IMR-90 (cell line): ENCODE data around the gene CHCHD4. TPM values are rescaled to one million over a fixed set of nuclear protein-coding genes. Genes with fewer than 3 reads are reported as not detected.

ENCODE experiments used
- ATAC-seq: fragments of 200-7000 bp; cut with Tn5 transposase; 2 replicates; pipeline ENCODE4 v1.9.1; 2020; ENCODE audit warnings: low read depth, mild to moderate bottlenecking, moderate library complexity
- BruUV-seq: library from RNA; stranded (reverse); fragments of 400-500 nt; replicated peaks from 2 replicates; lab custom pipeline; 2021; lab: Mats Ljungman, UMichigan
- CTCF ChIA-PET: fragments of 300-600 bp; formaldehyde crosslinking; extraction: SDS; loops from one replicate; lab custom pipeline; 2021; ENCODE audit warnings: antibody characterized with exemption; lab: Yijun Ruan, JAX
- POLR2A ChIA-PET: fragments of 300-600 bp; sonication (Branson Sonifier 250); formaldehyde crosslinking; loops from one replicate; lab custom pipeline; 2022; ENCODE audit warnings: antibody characterized with exemption; ENCODE audit not compliant: unreplicated experiment; lab: Charles Lee
- DNase-seq: peaks from one replicate; pipeline ENCODE4 v3.0.0; 2013
- H2AFZ ChIP-seq: replicated peaks from 2 replicates; pipeline ENCODE3; 2013; ENCODE audit warnings: low read length, mild to moderate bottlenecking; ENCODE audit not compliant: poor library complexity
- H2AK5ac ChIP-seq: 2 replicates; pipeline ENCODE4 v1.6.1; 2013; ENCODE audit warnings: low read depth, low read length, inconsistent platforms
- H2AK9ac ChIP-seq: replicated peaks from 2 replicates; pipeline ENCODE3; 2013; ENCODE audit warnings: mild to moderate bottlenecking, low read depth, low read length, moderate library complexity; ENCODE audit not compliant: poor library complexity
- H2BK120ac ChIP-seq: 2 replicates; pipeline ENCODE4 v1.6.1; 2013; ENCODE audit warnings: low read depth, low read length, inconsistent platforms
- H2BK15ac ChIP-seq: 3 replicates; pipeline ENCODE4 v1.6.1; 2013; ENCODE audit warnings: low read depth, low read length, inconsistent platforms
- H2BK20ac ChIP-seq: 2 replicates; pipeline ENCODE4 v1.6.1; 2013; ENCODE audit warnings: low read depth, mild to moderate bottlenecking, inconsistent platforms, low read length, moderate library complexity
- H2BK5ac ChIP-seq: 2 replicates; pipeline ENCODE4 v1.6.1; 2013; ENCODE audit warnings: mild to moderate bottlenecking, low read depth, low read length, inconsistent platforms; ENCODE audit not compliant: poor library complexity, severe bottlenecking
- H3K14ac ChIP-seq: replicated peaks from 2 replicates; pipeline ENCODE4 v1.6.1; 2013; ENCODE audit warnings: low read depth, low read length, inconsistent platforms
- H3K18ac ChIP-seq: 2 replicates; pipeline ENCODE4 v1.6.1; 2013; ENCODE audit warnings: low read depth, low read length, control low read depth
- H3K23ac ChIP-seq: 2 replicates; pipeline ENCODE4 v1.6.1; 2013; ENCODE audit warnings: low read depth, low read length, inconsistent platforms
- H3K27ac ChIP-seq: 2 replicates; pipeline ENCODE4 v1.5.1; 2013; ENCODE audit warnings: mild to moderate bottlenecking, control low read depth, low read length; ENCODE audit not compliant: insufficient read depth
- H3K27me3 ChIP-seq: 2 replicates; pipeline ENCODE4 v1.6.1; 2013; ENCODE audit warnings: low read length; ENCODE audit not compliant: control insufficient read depth, insufficient read depth
- H3K36me3 ChIP-seq: 2 replicates; pipeline ENCODE4 v1.6.1; 2013; ENCODE audit warnings: low read length, mixed read lengths; ENCODE audit not compliant: control insufficient read depth, insufficient read depth
- H3K4ac ChIP-seq: 2 replicates; pipeline ENCODE4 v1.6.1; 2013; ENCODE audit warnings: low read depth, low read length, inconsistent platforms
- H3K4me1 ChIP-seq: 2 replicates; pipeline ENCODE4 v1.6.1; 2013; ENCODE audit warnings: low read length, mixed read lengths; ENCODE audit not compliant: control insufficient read depth, insufficient read depth
- H3K4me2 ChIP-seq: 2 replicates; pipeline ENCODE4 v1.6.1; 2013; ENCODE audit warnings: low read depth, mild to moderate bottlenecking, control low read depth, low read length, moderate library complexity
- H3K4me3 ChIP-seq: 2 replicates; pipeline ENCODE4 v1.5.1; 2013; ENCODE audit warnings: low read depth, mild to moderate bottlenecking, control low read depth, low read length, moderate library complexity; ENCODE audit not compliant: insufficient read depth
- H3K56ac ChIP-seq: 2 replicates; pipeline ENCODE4 v1.6.1; 2013; ENCODE audit warnings: low read length, inconsistent platforms; ENCODE audit not compliant: insufficient read depth; ENCODE audit errors: extremely low read depth
- H3K79me1 ChIP-seq, 2 experiments: 2 replicates each; pipeline ENCODE4 v1.6.1; 2013; ENCODE audit warnings: low read length in 2 of 2, inconsistent platforms in 1 of 2, low read depth in 1 of 2
- H3K9ac ChIP-seq: 2 replicates; pipeline ENCODE4 v1.6.1; 2013; ENCODE audit warnings: low read depth, low read length, control low read depth
- H3K9me1 ChIP-seq: 2 replicates; pipeline ENCODE4 v1.6.1; 2013; ENCODE audit warnings: low read length, inconsistent platforms; ENCODE audit not compliant: insufficient read depth
- H3K9me3 ChIP-seq: 2 replicates; pipeline ENCODE4 v1.6.1; 2013; ENCODE audit warnings: low read length; ENCODE audit not compliant: control insufficient read depth, insufficient read depth
- H4K20me1 ChIP-seq: 2 replicates; pipeline ENCODE4 v1.6.1; 2013; ENCODE audit warnings: low read length, inconsistent platforms; ENCODE audit not compliant: insufficient read depth
- H4K5ac ChIP-seq: 2 replicates; pipeline ENCODE4 v1.6.1; 2013; ENCODE audit warnings: mild to moderate bottlenecking, low read depth, low read length, control low read depth
- H4K8ac ChIP-seq, 2 experiments: 2 replicates each; pipeline ENCODE4 v1.6.1; 2013; ENCODE audit warnings: low read depth in 2 of 2, low read length in 2 of 2, control low read depth in 1 of 2, inconsistent platforms in 1 of 2
- H4K91ac ChIP-seq: 2 replicates; pipeline ENCODE4 v1.6.1; 2013; ENCODE audit warnings: low read depth, low read length, inconsistent platforms; ENCODE audit not compliant: insufficient read depth
- BHLHE40 ChIP-seq: fragments of 150-350 bp; IDR thresholded peaks from 2 replicates; pipeline ENCODE4 v1.6.1; 2016; ENCODE audit warnings: mild to moderate bottlenecking, low read depth, low read length
- CEBPB ChIP-seq: IDR thresholded peaks from 2 replicates; pipeline ENCODE4 v1.6.1; 2012; ENCODE audit warnings: low read depth, low read length, improper control_type of control experiment
- CHD1 ChIP-seq: IDR thresholded peaks from 2 replicates; pipeline ENCODE4 v1.6.1; 2012; ENCODE audit warnings: low read depth, low read length, improper control_type of control experiment
- FOS ChIP-seq: fragments of 150-350 bp; IDR thresholded peaks from 2 replicates; pipeline ENCODE4 v1.6.1; 2016; ENCODE audit warnings: low read depth, low read length
- MAFK ChIP-seq: IDR thresholded peaks from 2 replicates; pipeline ENCODE4 v1.6.1; 2012; ENCODE audit warnings: low read depth, low read length, improper control_type of control experiment
- MAZ ChIP-seq: IDR thresholded peaks from 2 replicates; pipeline ENCODE4 v1.6.1; 2012; ENCODE audit warnings: low read depth, mild to moderate bottlenecking, low read length, improper control_type of control experiment, moderate library complexity, borderline replicate concordance
- MXI1 ChIP-seq: IDR thresholded peaks from 2 replicates; pipeline ENCODE4 v1.6.1; 2012; ENCODE audit warnings: low read depth, mild to moderate bottlenecking, low read length, moderate library complexity, borderline replicate concordance
- NFE2L2 ChIP-seq: fragments of 150-350 bp; IDR thresholded peaks from 2 replicates; pipeline ENCODE4 v1.6.1; 2016; ENCODE audit warnings: low read depth, mild to moderate bottlenecking, low read length
- POLR2A ChIP-seq: IDR thresholded peaks from 2 replicates; pipeline ENCODE4 v1.6.1; 2012; ENCODE audit warnings: mild to moderate bottlenecking, low read depth, low read length
- RAD21 ChIP-seq: IDR thresholded peaks from 2 replicates; pipeline ENCODE4 v1.6.1; 2012; ENCODE audit warnings: low read length, improper control_type of control experiment
- RCOR1 ChIP-seq: IDR thresholded peaks from 2 replicates; pipeline ENCODE4 v1.6.1; 2012; ENCODE audit warnings: mild to moderate bottlenecking, low read length, improper control_type of control experiment; ENCODE audit not compliant: insufficient replicate concordance
- RFX5 ChIP-seq: IDR thresholded peaks from 2 replicates; pipeline ENCODE4 v1.8.0; 2012; ENCODE audit warnings: low read depth, mild to moderate bottlenecking, low read length, moderate library complexity
- SMC3 ChIP-seq: fragments of 150-350 bp; IDR thresholded peaks from 2 replicates; pipeline ENCODE4 v1.6.1; 2016; ENCODE audit warnings: low read depth, mild to moderate bottlenecking, antibody characterized with exemption, low read length, moderate library complexity
- WGBS, 2 experiments: methylation state at CpG; one replicate each; pipeline versions ENCODE4 v1.1.5 to v1.1.7; 2013; ENCODE audit warnings: missing lambda C conversion rate in 2 of 2; ENCODE audit not compliant: insufficient read length in 1 of 2; ENCODE audit errors: extremely low coverage in 2 of 2; 5-methylcytosine and 5-hydroxymethylcytosine counted together
- dilution Hi-C: fragments of 300-500 bp; cut with HindIII; formaldehyde crosslinking; loops from one replicate; pipeline ENCODE4 v1.14.3; 2018; ENCODE audit warnings: low sequenced_read_pairs; ENCODE audit not compliant: unreplicated experiment
- in situ Hi-C: fragments of 300-500 bp; cut with MboI; formaldehyde crosslinking; loops from 3 replicates; pipeline ENCODE4 v1.14.3; 2019; ENCODE audit warnings: low sequenced_read_pairs, inconsistent platforms, mixed read lengths
- intact Hi-C: fragments of 100-400 bp; cut with micrococcal nuclease; formaldehyde crosslinking; loops from 2 replicates; pipeline ENCODE4 v1.10.0; 2022
- polyA plus RNA-seq, 3 experiments: library from polyadenylated mRNA; depleted of rRNA; stranded (reverse); fragments of >200 nt; gene quantifications; 2 replicates each; pipeline ENCODE4 v1.2.3, GENCODE V29; 2012; ENCODE audit warnings: low replicate concordance in 1 of 3
- total RNA-seq: library from RNA; depleted of rRNA; stranded (reverse); fragments of >200 nt; gene quantifications from 2 replicates; pipeline ENCODE4 v1.2.3, GENCODE V29; 2012
- TF ChIP-seq, protein P1 (sequence below): fragments of 150-350 bp; IDR thresholded peaks from 2 replicates; pipeline ENCODE4 v1.6.1; 2017; ENCODE audit warnings: mild to moderate bottlenecking, antibody characterized with exemption, low read length, low read depth
- TF ChIP-seq, protein P2 (sequence below): conservative IDR thresholded peaks from 2 replicates; pipeline ENCODE4 v1.5.1; 2012; ENCODE audit warnings: mild to moderate bottlenecking, low read depth, low read length, improper control_type of control experiment
- TF ChIP-seq, protein P3 (sequence below): fragments of 150-350 bp; IDR thresholded peaks from 2 replicates; pipeline ENCODE4 v1.6.1; 2016; ENCODE audit warnings: low read depth, mild to moderate bottlenecking, low read length, moderate library complexity, borderline replicate concordance

The CHCHD4 gene
- total and polyA plus RNA-seq, 2 of the 4 experiments (the other 2 are of a cell fraction), result 9.0 to 9.8 TPM

DNA sequence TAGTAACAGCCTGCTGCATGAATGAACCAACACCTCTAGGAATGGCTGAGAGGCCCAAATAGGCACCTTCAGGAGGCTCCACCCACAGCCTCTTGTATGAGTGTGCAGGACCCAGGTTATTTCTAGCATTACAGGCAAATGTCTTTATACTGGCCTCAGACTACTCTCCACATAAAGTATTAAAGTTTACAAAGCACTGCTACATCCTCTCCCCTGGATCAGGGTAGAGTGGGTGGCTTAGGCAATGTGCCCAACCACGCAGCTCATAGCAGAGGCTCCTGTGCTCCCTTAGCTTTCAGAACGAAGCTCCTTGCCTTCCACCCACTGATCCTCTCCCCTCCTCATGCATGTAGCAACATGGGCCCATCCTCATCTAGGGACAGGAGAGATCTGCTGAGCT, 16.5 kb upstream of the CHCHD4 start:
- no CpG with 5 or more reads among the region's 2 CpGs for WGBS, 2 experiments
- H3K36me3 ChIP-seq, result peaks cover 56% of the 10 kb centered on the region
- no peak overlapping the region for H2AFZ ChIP-seq
- in situ Hi-C loops (loop anchor here (25.0 kb wide), 1 partner anchor 104 kb away; no protein-coding TSS in a partner anchor), intact Hi-C loops (no loop called here), dilution Hi-C loops (no loop called here)
- H3K4me1 ChIP-seq, result peaks cover 26% of the 10 kb centered on the region
- H4K5ac ChIP-seq, result no peak overlapping the region
- no peak overlapping the region for H2AK9ac ChIP-seq
- no peak overlapping the region for H3K4me3 ChIP-seq
- no peak overlapping the region for H3K9ac ChIP-seq
- peaks cover 7% of the 10 kb centered on the region for H4K20me1 ChIP-seq
- no peak overlapping the region for H3K4me2 ChIP-seq
- H3K27ac ChIP-seq, result no peak overlapping the region
- no peak overlapping the region for H3K14ac ChIP-seq
- no peak overlapping the region for H2BK20ac ChIP-seq
- no peak overlapping the region for H3K56ac ChIP-seq
- ATAC-seq (peak; percentile 3; the same call in 1 of the 2 replicates), DNase-seq (peak; percentile 50)
- H3K27me3 ChIP-seq, result no peaks in the 10 kb centered on the region
- no peak overlapping the region for H4K8ac ChIP-seq
- BruUV-seq, result no TSS peak
- CTCF ChIA-PET, result no interaction called here
- no peak overlapping the region; the same call in 1 of the 2 replicates for H3K4ac ChIP-seq
- no peak overlapping the region for H2BK15ac ChIP-seq
- peaks cover 2 to 16% of the 10 kb centered on the region in 2 experiments; a peak in 2 of 4 replicates for H3K79me1 ChIP-seq
- no peak overlapping the region for H4K91ac ChIP-seq
- H3K9me3 ChIP-seq, result no peaks in the 10 kb centered on the region
- peaks cover 25% of the 10 kb centered on the region; the same call in 1 of the 2 replicates for H3K9me1 ChIP-seq
- H2BK5ac ChIP-seq, result no peak overlapping the region
- H2AK5ac ChIP-seq, result no peak overlapping the region; the same call in 1 of the 2 replicates
- TF ChIP-seq MAZ (no peak), MXI1 (no peak), RCOR1 (no peak), RAD21 (no peak), NFE2L2 (no peak), BHLHE40 (no peak), SMC3 (no peak), FOS (no peak), POLR2A (no peak), CHD1 (no peak), CEBPB (no peak), MAFK (no peak), RFX5 (no peak)
- TF ChIP-seq, protein P1, sequence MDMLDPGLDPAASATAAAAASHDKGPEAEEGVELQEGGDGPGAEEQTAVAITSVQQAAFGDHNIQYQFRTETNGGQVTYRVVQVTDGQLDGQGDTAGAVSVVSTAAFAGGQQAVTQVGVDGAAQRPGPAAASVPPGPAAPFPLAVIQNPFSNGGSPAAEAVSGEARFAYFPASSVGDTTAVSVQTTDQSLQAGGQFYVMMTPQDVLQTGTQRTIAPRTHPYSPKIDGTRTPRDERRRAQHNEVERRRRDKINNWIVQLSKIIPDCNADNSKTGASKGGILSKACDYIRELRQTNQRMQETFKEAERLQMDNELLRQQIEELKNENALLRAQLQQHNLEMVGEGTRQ, result no peak
- TF ChIP-seq, protein P2, sequence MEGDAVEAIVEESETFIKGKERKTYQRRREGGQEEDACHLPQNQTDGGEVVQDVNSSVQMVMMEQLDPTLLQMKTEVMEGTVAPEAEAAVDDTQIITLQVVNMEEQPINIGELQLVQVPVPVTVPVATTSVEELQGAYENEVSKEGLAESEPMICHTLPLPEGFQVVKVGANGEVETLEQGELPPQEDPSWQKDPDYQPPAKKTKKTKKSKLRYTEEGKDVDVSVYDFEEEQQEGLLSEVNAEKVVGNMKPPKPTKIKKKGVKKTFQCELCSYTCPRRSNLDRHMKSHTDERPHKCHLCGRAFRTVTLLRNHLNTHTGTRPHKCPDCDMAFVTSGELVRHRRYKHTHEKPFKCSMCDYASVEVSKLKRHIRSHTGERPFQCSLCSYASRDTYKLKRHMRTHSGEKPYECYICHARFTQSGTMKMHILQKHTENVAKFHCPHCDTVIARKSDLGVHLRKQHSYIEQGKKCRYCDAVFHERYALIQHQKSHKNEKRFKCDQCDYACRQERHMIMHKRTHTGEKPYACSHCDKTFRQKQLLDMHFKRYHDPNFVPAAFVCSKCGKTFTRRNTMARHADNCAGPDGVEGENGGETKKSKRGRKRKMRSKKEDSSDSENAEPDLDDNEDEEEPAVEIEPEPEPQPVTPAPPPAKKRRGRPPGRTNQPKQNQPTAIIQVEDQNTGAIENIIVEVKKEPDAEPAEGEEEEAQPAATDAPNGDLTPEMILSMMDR, result no peak
- TF ChIP-seq, protein P3, sequence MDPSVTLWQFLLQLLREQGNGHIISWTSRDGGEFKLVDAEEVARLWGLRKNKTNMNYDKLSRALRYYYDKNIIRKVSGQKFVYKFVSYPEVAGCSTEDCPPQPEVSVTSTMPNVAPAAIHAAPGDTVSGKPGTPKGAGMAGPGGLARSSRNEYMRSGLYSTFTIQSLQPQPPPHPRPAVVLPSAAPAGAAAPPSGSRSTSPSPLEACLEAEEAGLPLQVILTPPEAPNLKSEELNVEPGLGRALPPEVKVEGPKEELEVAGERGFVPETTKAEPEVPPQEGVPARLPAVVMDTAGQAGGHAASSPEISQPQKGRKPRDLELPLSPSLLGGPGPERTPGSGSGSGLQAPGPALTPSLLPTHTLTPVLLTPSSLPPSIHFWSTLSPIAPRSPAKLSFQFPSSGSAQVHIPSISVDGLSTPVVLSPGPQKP, result no peak
- POLR2A ChIA-PET, result no interaction called here
- H2BK120ac ChIP-seq, result no peak overlapping the region
- no peak overlapping the region for H3K23ac ChIP-seq
- no peak overlapping the region for H3K18ac ChIP-seq
